Fibroblast of lung (primary cell): ENCODE data around the gene RMDN3.

ENCODE experiments used
- EZH2 ChIP-seq: IDR thresholded peaks from 2 replicates; pipeline ENCODE4 v1.5.1; 2012; ENCODE audit warnings: low read length, control low read depth, mild to moderate bottlenecking; ENCODE audit errors: missing control alignments
- TF ChIP-seq, protein P1 (sequence below), 2 donors: IDR thresholded peaks in 1 of 2; conservative IDR thresholded peaks in 1 of 2; 1 replicate in 1 of 2; 2 replicates in 1 of 2; pipeline ENCODE4 v1.5.1; 2011 to 2012; ENCODE audit warnings: low read length in 2 of 2, control low read depth in 1 of 2, inconsistent platforms in 1 of 2, low read depth in 1 of 2, mild to moderate bottlenecking in 1 of 2

DNA sequence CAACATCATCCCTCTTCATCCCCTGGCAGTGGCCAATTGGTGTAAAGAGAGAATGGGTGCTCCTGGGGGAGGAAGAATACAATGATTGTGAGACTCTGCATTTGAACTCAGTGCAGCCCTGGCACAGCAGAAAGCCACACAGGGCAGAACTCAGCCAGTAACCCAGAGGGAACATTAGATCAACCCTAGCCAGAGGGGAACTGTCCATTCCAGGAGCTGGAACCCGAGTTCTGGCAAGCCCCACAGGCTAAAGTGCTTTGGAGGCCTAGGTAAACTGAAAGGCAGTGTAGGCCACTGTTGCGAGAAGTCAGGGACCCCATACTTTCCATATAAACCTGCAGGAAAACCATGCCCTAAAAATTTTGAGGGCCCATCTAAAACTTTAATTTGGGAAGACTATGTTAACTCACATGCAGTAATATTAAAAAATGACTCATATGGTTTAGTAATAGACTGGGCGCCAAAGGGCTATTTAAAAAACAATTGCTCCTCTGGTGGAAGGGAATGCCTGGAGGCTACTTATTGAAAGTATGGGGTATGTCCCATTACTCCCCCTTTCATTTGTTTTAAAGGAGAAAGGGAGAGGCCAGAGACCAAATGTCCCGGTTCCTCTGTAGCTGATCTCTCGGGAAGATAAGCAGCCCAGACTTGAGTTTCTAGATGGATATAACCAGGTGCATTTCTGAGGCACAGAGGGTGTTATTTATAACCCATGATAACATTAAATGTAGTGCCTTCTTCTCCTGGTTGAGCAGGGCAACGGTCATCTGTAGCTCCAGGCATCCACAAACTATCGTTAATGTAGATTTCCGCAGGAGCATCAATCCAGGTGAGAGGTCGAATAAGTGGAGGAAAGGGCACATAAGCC, 65.9 kb downstream of the RMDN3 start:
- TF ChIP-seq, protein P1, sequence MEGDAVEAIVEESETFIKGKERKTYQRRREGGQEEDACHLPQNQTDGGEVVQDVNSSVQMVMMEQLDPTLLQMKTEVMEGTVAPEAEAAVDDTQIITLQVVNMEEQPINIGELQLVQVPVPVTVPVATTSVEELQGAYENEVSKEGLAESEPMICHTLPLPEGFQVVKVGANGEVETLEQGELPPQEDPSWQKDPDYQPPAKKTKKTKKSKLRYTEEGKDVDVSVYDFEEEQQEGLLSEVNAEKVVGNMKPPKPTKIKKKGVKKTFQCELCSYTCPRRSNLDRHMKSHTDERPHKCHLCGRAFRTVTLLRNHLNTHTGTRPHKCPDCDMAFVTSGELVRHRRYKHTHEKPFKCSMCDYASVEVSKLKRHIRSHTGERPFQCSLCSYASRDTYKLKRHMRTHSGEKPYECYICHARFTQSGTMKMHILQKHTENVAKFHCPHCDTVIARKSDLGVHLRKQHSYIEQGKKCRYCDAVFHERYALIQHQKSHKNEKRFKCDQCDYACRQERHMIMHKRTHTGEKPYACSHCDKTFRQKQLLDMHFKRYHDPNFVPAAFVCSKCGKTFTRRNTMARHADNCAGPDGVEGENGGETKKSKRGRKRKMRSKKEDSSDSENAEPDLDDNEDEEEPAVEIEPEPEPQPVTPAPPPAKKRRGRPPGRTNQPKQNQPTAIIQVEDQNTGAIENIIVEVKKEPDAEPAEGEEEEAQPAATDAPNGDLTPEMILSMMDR (conservative IDR thresholded peaks at IDR 0.05 in 1 of 2, IDR thresholded peaks at IDR 0.05 in 1 of 2; ENCODE audit: low read depth in 1 of 2, low read length in 2 of 2), result no peak
- TF ChIP-seq EZH2, result no peak
